Stromal cell of bone marrow (primary cell): Measurements from ENCODE around the gene TTN.

ENCODE experiments used
- DNase-seq: peaks from one replicate; pipeline ENCODE4 v3.0.0-alpha.2; 2012; ENCODE audit warnings: low read depth

The TTN gene

GRCh38 chr2:178811901-178812300 lies 4.7 kb upstream of the TTN start:
- no peak for DNase-seq

GRCh38 chr2:178811045-178811444 lies 3.8 kb upstream of the TTN start:
- DNase-seq = no peak

GRCh38 chr2:178810422-178810821 lies 3.2 kb upstream of the TTN start:
- DNase-seq = no peak

GRCh38 chr2:178806543-178806942 lies 680 bp downstream of the TTN start:
- DNase-seq = no peak

- DNase-seq = no peak
Measured at GRCh38 chr2:178805457-178805856, 1.8 kb downstream of the TTN start.

- no peak for DNase-seq
Measured at GRCh38 chr2:178804791-178805190, 2.4 kb downstream of the TTN start.

- no peak for DNase-seq
Measured at GRCh38 chr2:178800510-178800909, 6.7 kb downstream of the TTN start.

GRCh38 chr2:178799305-178799704 lies 7.9 kb downstream of the TTN start:
- DNase-seq = no peak

GRCh38 chr2:178796079-178796677 lies 11.0 kb downstream of the TTN start:
- peak; percentile 32 for DNase-seq

GRCh38 chr2:178787934-178788333 lies 19.3 kb downstream of the TTN start:
- no peak for DNase-seq

GRCh38 chr2:178787155-178787554 lies 20.1 kb downstream of the TTN start:
- DNase-seq = no peak

- no peak for DNase-seq
Measured at GRCh38 chr2:178783889-178784288, 23.3 kb downstream of the TTN start.

- no peak for DNase-seq
Measured at GRCh38 chr2:178782236-178782635, 25.0 kb downstream of the TTN start.

GRCh38 chr2:178777577-178777976 lies 29.6 kb downstream of the TTN start:
- DNase-seq = no peak

GRCh38 chr2:178776751-178777150 lies 30.5 kb downstream of the TTN start:
- no peak for DNase-seq

GRCh38 chr2:178775975-178776374 lies 31.2 kb downstream of the TTN start:
- DNase-seq = no peak

GRCh38 chr2:178770518-178770917 lies 36.7 kb downstream of the TTN start:
- no peak for DNase-seq

- DNase-seq = no peak
Measured at GRCh38 chr2:178767094-178768060, 39.8 kb downstream of the TTN start.

GRCh38 chr2:178764097-178764496 lies 43.1 kb downstream of the TTN start:
- no peak for DNase-seq

GRCh38 chr2:178761759-178762371 lies 45.4 kb downstream of the TTN start:
- peak; percentile 31 for DNase-seq

- peak; percentile 24 for DNase-seq
Measured at GRCh38 chr2:178756843-178757242, 50.4 kb downstream of the TTN start.

GRCh38 chr2:178756343-178756742 lies 50.9 kb downstream of the TTN start:
- DNase-seq = no peak

GRCh38 chr2:178747767-178748166 lies 59.5 kb downstream of the TTN start:
- DNase-seq = no peak
